HCT116 (cell line): ENCODE measurements around the gene PTPN23.

ENCODE experiments used
- CEBPB ChIP-seq: IDR thresholded peaks from 2 replicates; pipeline ENCODE4 v1.6.1; 2012; ENCODE audit warnings: low read depth
- EZH2 ChIP-seq: fragments of 200-600 bp; sonication (generic); IDR thresholded peaks from 2 replicates; pipeline ENCODE4 v1.6.1; 2017; ENCODE audit warnings: antibody characterized with exemption, mixed run types
- EZH2phosphoT487 ChIP-seq: fragments of 200-600 bp; IDR thresholded peaks from 2 replicates; pipeline ENCODE4 v1.6.1; 2018; ENCODE audit warnings: antibody characterized with exemption, borderline replicate concordance
- POLR2A ChIP-seq: IDR thresholded peaks from 2 replicates; pipeline ENCODE4 v1.7.0; 2011; ENCODE audit warnings: borderline replicate concordance; ENCODE audit not compliant: insufficient read depth, insufficient read length; ENCODE audit errors: extremely low read depth
- POLR2AphosphoS5 ChIP-seq: IDR thresholded peaks from 2 replicates; pipeline ENCODE4 v1.6.1; 2011; ENCODE audit warnings: mild to moderate bottlenecking, low read depth, low read length, moderate library complexity
- SP1 ChIP-seq: IDR thresholded peaks from 2 replicates; pipeline ENCODE4 v1.6.1; 2012; ENCODE audit warnings: low read depth
- YY1 ChIP-seq: IDR thresholded peaks from 2 replicates; pipeline ENCODE4 v1.6.1; 2011; ENCODE audit warnings: low read length, low read depth, moderate library complexity, mild to moderate bottlenecking; ENCODE audit not compliant: insufficient replicate concordance; ENCODE audit errors: extremely low read depth
- TF ChIP-seq, protein P1 (sequence below): IDR thresholded peaks from 2 replicates; pipeline ENCODE4 v1.6.1; 2012
- TF ChIP-seq, protein P2 (sequence below), 3 experiments: fragments of 200-600 bp in 1 of 3; sonication (generic) in 1 of 3; IDR thresholded peaks in 2 of 3; conservative IDR thresholded peaks in 1 of 3; 2 replicates each; pipeline ENCODE4 v1.5.1; 2012 to 2017; ENCODE audit warnings: low read depth in 2 of 3, low read length in 2 of 3, antibody characterized with exemption in 1 of 3, borderline replicate concordance in 1 of 3, control low read depth in 1 of 3, mild to moderate bottlenecking in 1 of 3, mixed read lengths in 1 of 3, mixed run types in 1 of 3, moderate library complexity in 1 of 3; ENCODE audit not compliant: insufficient read depth in 1 of 3
- TF ChIP-seq, protein P3 (sequence below): IDR thresholded peaks from 2 replicates; pipeline ENCODE4 v1.6.1; 2012; ENCODE audit warnings: low read depth

DNA sequence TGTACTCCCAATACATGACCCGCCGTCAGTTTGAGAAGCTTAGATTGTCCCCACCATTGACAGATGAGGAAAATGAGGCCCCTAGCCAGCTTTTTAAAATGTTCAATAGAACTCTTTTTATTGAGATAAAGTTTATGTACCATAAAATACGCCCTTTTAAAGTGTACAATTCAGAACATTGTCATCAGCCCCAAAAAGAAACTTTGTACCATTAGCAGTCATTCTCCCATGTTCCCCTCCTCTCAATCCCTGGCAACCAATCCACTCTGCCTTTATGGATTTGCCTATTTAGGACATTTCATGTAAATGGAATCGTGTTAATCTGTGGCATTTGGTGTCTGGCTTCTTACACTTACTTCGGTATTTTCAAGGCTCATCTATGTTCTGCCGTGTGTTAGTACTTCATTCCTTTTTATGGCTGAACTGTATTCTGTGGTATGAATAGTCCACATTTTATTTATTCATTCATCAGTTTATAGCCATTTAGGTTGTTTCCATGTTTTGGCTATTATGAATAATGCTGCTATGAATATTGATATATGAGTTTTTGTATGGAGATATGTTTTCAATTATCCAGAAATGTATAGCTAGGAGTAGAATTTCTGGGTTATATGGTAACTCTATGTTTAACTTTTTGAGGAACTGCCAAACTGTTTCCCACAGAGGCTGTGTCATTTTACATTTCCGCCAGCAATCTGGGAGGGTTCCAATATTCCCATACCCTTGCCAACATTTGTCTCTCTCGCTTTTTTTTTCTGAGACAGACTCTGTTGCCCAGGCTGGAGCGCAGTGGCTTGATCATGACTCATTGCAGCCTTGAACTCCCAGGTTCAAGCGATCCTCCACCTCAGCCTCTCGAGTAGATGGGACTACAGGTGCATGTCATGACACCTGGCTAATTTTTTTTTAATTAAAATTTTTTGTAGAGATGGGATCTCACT, 15.3 kb upstream of the PTPN23 start:
- TF ChIP-seq, protein P1, sequence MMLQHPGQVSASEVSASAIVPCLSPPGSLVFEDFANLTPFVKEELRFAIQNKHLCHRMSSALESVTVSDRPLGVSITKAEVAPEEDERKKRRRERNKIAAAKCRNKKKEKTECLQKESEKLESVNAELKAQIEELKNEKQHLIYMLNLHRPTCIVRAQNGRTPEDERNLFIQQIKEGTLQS, result no peak
- no peak for TF ChIP-seq EZH2
- TF ChIP-seq, protein P2, sequence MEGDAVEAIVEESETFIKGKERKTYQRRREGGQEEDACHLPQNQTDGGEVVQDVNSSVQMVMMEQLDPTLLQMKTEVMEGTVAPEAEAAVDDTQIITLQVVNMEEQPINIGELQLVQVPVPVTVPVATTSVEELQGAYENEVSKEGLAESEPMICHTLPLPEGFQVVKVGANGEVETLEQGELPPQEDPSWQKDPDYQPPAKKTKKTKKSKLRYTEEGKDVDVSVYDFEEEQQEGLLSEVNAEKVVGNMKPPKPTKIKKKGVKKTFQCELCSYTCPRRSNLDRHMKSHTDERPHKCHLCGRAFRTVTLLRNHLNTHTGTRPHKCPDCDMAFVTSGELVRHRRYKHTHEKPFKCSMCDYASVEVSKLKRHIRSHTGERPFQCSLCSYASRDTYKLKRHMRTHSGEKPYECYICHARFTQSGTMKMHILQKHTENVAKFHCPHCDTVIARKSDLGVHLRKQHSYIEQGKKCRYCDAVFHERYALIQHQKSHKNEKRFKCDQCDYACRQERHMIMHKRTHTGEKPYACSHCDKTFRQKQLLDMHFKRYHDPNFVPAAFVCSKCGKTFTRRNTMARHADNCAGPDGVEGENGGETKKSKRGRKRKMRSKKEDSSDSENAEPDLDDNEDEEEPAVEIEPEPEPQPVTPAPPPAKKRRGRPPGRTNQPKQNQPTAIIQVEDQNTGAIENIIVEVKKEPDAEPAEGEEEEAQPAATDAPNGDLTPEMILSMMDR (IDR thresholded peaks at IDR 0.05 in 2 of 3, conservative IDR thresholded peaks at IDR 0.05 in 1 of 3; ENCODE audit: borderline replicate concordance in 1 of 3, insufficient read depth in 1 of 3, low read depth in 2 of 3, low read length in 2 of 3), result no peak
- TF ChIP-seq POLR2A, result no peak
- TF ChIP-seq POLR2AphosphoS5, result no peak
- no peak for TF ChIP-seq YY1
- TF ChIP-seq, protein P3, sequence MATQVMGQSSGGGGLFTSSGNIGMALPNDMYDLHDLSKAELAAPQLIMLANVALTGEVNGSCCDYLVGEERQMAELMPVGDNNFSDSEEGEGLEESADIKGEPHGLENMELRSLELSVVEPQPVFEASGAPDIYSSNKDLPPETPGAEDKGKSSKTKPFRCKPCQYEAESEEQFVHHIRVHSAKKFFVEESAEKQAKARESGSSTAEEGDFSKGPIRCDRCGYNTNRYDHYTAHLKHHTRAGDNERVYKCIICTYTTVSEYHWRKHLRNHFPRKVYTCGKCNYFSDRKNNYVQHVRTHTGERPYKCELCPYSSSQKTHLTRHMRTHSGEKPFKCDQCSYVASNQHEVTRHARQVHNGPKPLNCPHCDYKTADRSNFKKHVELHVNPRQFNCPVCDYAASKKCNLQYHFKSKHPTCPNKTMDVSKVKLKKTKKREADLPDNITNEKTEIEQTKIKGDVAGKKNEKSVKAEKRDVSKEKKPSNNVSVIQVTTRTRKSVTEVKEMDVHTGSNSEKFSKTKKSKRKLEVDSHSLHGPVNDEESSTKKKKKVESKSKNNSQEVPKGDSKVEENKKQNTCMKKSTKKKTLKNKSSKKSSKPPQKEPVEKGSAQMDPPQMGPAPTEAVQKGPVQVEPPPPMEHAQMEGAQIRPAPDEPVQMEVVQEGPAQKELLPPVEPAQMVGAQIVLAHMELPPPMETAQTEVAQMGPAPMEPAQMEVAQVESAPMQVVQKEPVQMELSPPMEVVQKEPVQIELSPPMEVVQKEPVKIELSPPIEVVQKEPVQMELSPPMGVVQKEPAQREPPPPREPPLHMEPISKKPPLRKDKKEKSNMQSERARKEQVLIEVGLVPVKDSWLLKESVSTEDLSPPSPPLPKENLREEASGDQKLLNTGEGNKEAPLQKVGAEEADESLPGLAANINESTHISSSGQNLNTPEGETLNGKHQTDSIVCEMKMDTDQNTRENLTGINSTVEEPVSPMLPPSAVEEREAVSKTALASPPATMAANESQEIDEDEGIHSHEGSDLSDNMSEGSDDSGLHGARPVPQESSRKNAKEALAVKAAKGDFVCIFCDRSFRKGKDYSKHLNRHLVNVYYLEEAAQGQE, result no peak
- TF ChIP-seq SP1, result no peak
- no peak for TF ChIP-seq EZH2phosphoT487
- no peak for TF ChIP-seq CEBPB
